ENCODE data around the gene SLC39A7. TPM values are rescaled to one million over a fixed set of nuclear protein-coding genes. Genes with fewer than 3 reads are reported as not detected.

The SLC39A7 gene
- total and polyA plus RNA-seq, 2 of the 4 experiments (the other 2 are of a cell fraction): 135 to 208 TPM

- TF ChIP-seq RCOR1 (IDR thresholded peaks at IDR 0.05; ENCODE audit: insufficient replicate concordance, low read length): no peak
Measured at GRCh38 chr6:33189625-33190448, 10.8 kb upstream of the SLC39A7 start (continued).

GRCh38 chr6:33190504-33191107 lies 10.1 kb upstream of the SLC39A7 start:
- dilution Hi-C loops (cut with HindIII; ENCODE audit: low sequenced_read_pairs, unreplicated experiment): no loop called here
- H2BK120ac ChIP-seq (ENCODE audit: low read depth, low read length): no peak overlapping the region
- ChIA-PET POLR2A (ENCODE audit: unreplicated experiment) (interaction anchor here (1.2 kb wide), 1 partner anchor 9 kb away, joined by 3 read pairs; no protein-coding TSS in a partner anchor), CTCF (interaction anchor here (0.7 kb wide), 1 partner anchor 18 kb away, joined by 3 read pairs; no protein-coding TSS in a partner anchor)
- TF ChIP-seq MAFK (IDR thresholded peaks at IDR 0.05; ENCODE audit: low read depth, low read length) (no peak), BHLHE40 (IDR thresholded peaks at IDR 0.05; ENCODE audit: low read depth, low read length) (no peak), POLR2A (IDR thresholded peaks at IDR 0.05; ENCODE audit: low read depth, low read length) (no peak), RAD21 (IDR thresholded peaks at IDR 0.05; ENCODE audit: low read length) (no peak), CHD1 (IDR thresholded peaks at IDR 0.05; ENCODE audit: low read depth, low read length) (no peak), SMC3 (IDR thresholded peaks at IDR 0.05; ENCODE audit: low read depth, low read length) (no peak), NFE2L2 (IDR thresholded peaks at IDR 0.05; ENCODE audit: low read depth, low read length) (no peak)
- WGBS, 2 experiments (ENCODE audit: extremely low coverage in 2 of 2, insufficient read length in 1 of 2): 67% methylated on average over 1 of the region's 11 CpGs; no CpG with 5 or more reads in 1 of the 2 experiments
- peaks cover 2% of the 10 kb centered on the region; the same call in 1 of the 2 replicates for H3K4me1 ChIP-seq (ENCODE audit: control insufficient read depth, insufficient read depth, low read length)
- H3K27me3 ChIP-seq (ENCODE audit: control insufficient read depth, insufficient read depth, low read length): peaks cover 55% of the 10 kb centered on the region
- no peak overlapping the region for H3K14ac ChIP-seq (replicated peaks; ENCODE audit: low read depth, low read length)
- H2BK20ac ChIP-seq (ENCODE audit: low read depth, low read length): no peak overlapping the region
- H3K9me1 ChIP-seq (ENCODE audit: insufficient read depth, low read length): peaks cover 4% of the 10 kb centered on the region
- no peak overlapping the region for H3K4me2 ChIP-seq (ENCODE audit: low read depth, low read length)
- H3K4ac ChIP-seq (ENCODE audit: low read depth, low read length): no peak overlapping the region
- H3K9ac ChIP-seq (ENCODE audit: low read depth, low read length): no peak overlapping the region
- intact Hi-C loops (cut with micrococcal nuclease): no loop called here
- no peak overlapping the region for H3K4me3 ChIP-seq (ENCODE audit: insufficient read depth, low read depth, low read length)
- H3K18ac ChIP-seq (ENCODE audit: low read depth, low read length): no peak overlapping the region
- no peak overlapping the region for H3K27ac ChIP-seq (ENCODE audit: insufficient read depth, low read length)
- H3K23ac ChIP-seq (ENCODE audit: low read depth, low read length): no peak overlapping the region
- no TSS peak for BruUV-seq (replicated peaks)
- no peak overlapping the region for H2AK9ac ChIP-seq (replicated peaks; ENCODE audit: low read depth, low read length, poor library complexity)
- no peak overlapping the region for H2BK15ac ChIP-seq (ENCODE audit: low read depth, low read length)
- H2AK5ac ChIP-seq (ENCODE audit: low read depth, low read length): no peak overlapping the region
- no peaks in the 10 kb centered on the region for H3K9me3 ChIP-seq (ENCODE audit: control insufficient read depth, insufficient read depth, low read length)
- H4K5ac ChIP-seq (ENCODE audit: low read depth, low read length): no peak overlapping the region
- peaks cover 3% of the 10 kb centered on the region; the same call in 1 of the 2 replicates for H4K20me1 ChIP-seq (ENCODE audit: insufficient read depth, low read length)
- in situ Hi-C loops (cut with MboI; ENCODE audit: low sequenced_read_pairs): no loop called here
- H3K56ac ChIP-seq (ENCODE audit: extremely low read depth, insufficient read depth, low read length): no peak overlapping the region
- no peak overlapping the region for H2BK5ac ChIP-seq (ENCODE audit: low read depth, low read length, poor library complexity, severe bottlenecking)
- no peak overlapping the region for H4K8ac ChIP-seq (ENCODE audit: low read depth in 2 of 2, low read length in 2 of 2)
- ATAC-seq (ENCODE audit: low read depth): no peak
- H3K36me3 ChIP-seq (ENCODE audit: control insufficient read depth, insufficient read depth, low read length): peaks cover 17% of the 10 kb centered on the region
- no peak overlapping the region for H4K91ac ChIP-seq (ENCODE audit: insufficient read depth, low read depth, low read length)
- no peak overlapping the region for H2AFZ ChIP-seq (replicated peaks; ENCODE audit: low read length, poor library complexity)
- peaks cover under 1 to 8% of the 10 kb centered on the region in 2 experiments; a peak in 1 of 4 replicates for H3K79me1 ChIP-seq (ENCODE audit: low read depth in 1 of 2, low read length in 2 of 2)
- DNase-seq: no peak

Measured in IMR-90 (cell line).